ENCODE results near the gene ZNF521. TPM values are rescaled to one million over a fixed set of nuclear protein-coding genes. Genes with fewer than 3 reads are reported as not detected.

ZNF521 gene
- total and polyA plus RNA-seq, 2 of the 13 experiments (the other 11 are each of a cell fraction or from before 2014, with no cell fraction given) = 0.02 TPM; not detected in 1

- no peaks in the 10 kb centered on the region for H4K20me1 ChIP-seq (ENCODE audit: insufficient read depth, low read length)
- H3K9ac ChIP-seq (ENCODE audit: insufficient read depth, low read depth, low read length) = no peak overlapping the region
- no peak for FAIRE-seq
- ATAC-seq = no peak
- intact Hi-C loops (cut with micrococcal nuclease; ENCODE audit: unreplicated experiment) (no loop called here), in situ Hi-C loops (cut with HindIII; ENCODE audit: extremely low pct_ligation_motif_present, low pct_unique_long_range_greater_than_20kb) (no loop called here)
- TF ChIP-seq ELK4 (CRISPR knock-in tag; IDR thresholded peaks at IDR 0.05; ENCODE audit: borderline replicate concordance) (no peak), NFYC (CRISPR knock-in tag; IDR thresholded peaks at IDR 0.05) (no peak), ZNF318 (CRISPR knock-in tag; IDR thresholded peaks at IDR 0.05) (no peak), HOXD1 (CRISPR knock-in tag; IDR thresholded peaks at IDR 0.05) (no peak), TFDP1 (CRISPR knock-in tag; IDR thresholded peaks at IDR 0.05; ENCODE audit: borderline replicate concordance) (no peak), ZSCAN25 (CRISPR knock-in tag; IDR thresholded peaks at IDR 0.05) (no peak), DR1 (CRISPR knock-in tag; IDR thresholded peaks at IDR 0.05) (no peak), PHF20 (CRISPR knock-in tag; IDR thresholded peaks at IDR 0.05) (no peak), MEIS2 (CRISPR knock-in tag; IDR thresholded peaks at IDR 0.05) (no peak), GTF3A (CRISPR knock-in tag; conservative IDR thresholded peaks at IDR 0.05) (no peak), ZBTB43 (CRISPR knock-in tag; conservative IDR thresholded peaks at IDR 0.05) (no peak), ZNF10 (CRISPR knock-in tag; IDR thresholded peaks at IDR 0.05; ENCODE audit: borderline replicate concordance, low read depth) (no peak), ZNF607 (CRISPR knock-in tag; IDR thresholded peaks at IDR 0.05; ENCODE audit: borderline replicate concordance) (no peak)
- no peak overlapping the region for H2AFZ ChIP-seq (ENCODE audit: low read length)
- no peaks in the 10 kb centered on the region for H3K4me1 ChIP-seq (ENCODE audit: insufficient read depth, low read length)
- no peak overlapping the region for H3K4me3 ChIP-seq (replicated peaks in 1 of 3; ENCODE audit: insufficient read depth in 1 of 3, low read depth in 2 of 3, low read length in 3 of 3)
- H3K4me2 ChIP-seq (ENCODE audit: low read depth, low read length) = no peak overlapping the region
- ChIA-PET CTCF (ENCODE audit: low intra/inter-chr PET ratio, low total read pairs) (no interaction called here), POLR2A (no interaction called here)
- H3K27ac ChIP-seq (ENCODE audit: extremely low read length, insufficient read depth, low read length) = no peak overlapping the region
- H3K79me2 ChIP-seq (ENCODE audit: insufficient read depth, low read length) = no peaks in the 10 kb centered on the region
- no peak for DNase-seq (ENCODE audit: low spot score)
- 0 out of 5 replicates have a peak, but pooled peaks cover 0 to 4% of the 10 kb centered on the region in 2 experiments for H3K27me3 ChIP-seq (ENCODE audit: control insufficient read depth in 1 of 2, insufficient read depth in 2 of 2, low read length in 2 of 2)
- 5% methylated on average over 4 of the region's 4 CpGs for WGBS (ENCODE audit: low lambda C conversion rate)
- BruUV-seq (replicated peaks) = no TSS peak
- H3K36me3 ChIP-seq (replicated peaks in 1 of 2; ENCODE audit: control insufficient read depth in 1 of 2, insufficient read depth in 2 of 2, low read length in 2 of 2) = no peaks in the 10 kb centered on the region
- no peaks in the 10 kb centered on the region for H3K9me3 ChIP-seq (ENCODE audit: low read length)
These were observed 159.9 kb downstream of the ZNF521 start for GRCh38 chr18:25192065-25192464.
